RWPE1 (cell line): ENCODE measurements around the gene MAPKAPK2.

ENCODE experiments used
- CTCF ChIA-PET: fragments of 350-600 bp; sonication (Branson Sonifier 250); formaldehyde crosslinking; extraction: SDS; loops from one replicate; lab custom pipeline; 2021; lab: Yijun Ruan, JAX
- POLR2A ChIA-PET: fragments of 400-600 bp; formaldehyde crosslinking; extraction: SDS; loops from one replicate; lab custom pipeline; 2020; ENCODE audit warnings: antibody characterized with exemption; ENCODE audit not compliant: low non-redundant PET; lab: Yijun Ruan, JAX
- DNase-seq: peaks from one replicate; pipeline ENCODE4 v3.0.0; 2012; ENCODE audit warnings: low spot score
- H3K27ac ChIP-seq: fragments of 450-650 bp; 2 replicates; pipeline ENCODE4 v1.5.1; 2017
- CTCF ChIP-seq: fragments of 450-650 bp; conservative IDR thresholded peaks from 2 replicates; pipeline ENCODE4 v1.5.1; 2017; ENCODE audit warnings: low read depth, mild to moderate bottlenecking

MAPKAPK2 gene

GRCh38 chr1:206766251-206766856, 81.6 kb downstream of the MAPKAPK2 start:
- POLR2A ChIA-PET: no interaction called here
- CTCF ChIA-PET: interaction anchor here (1.5 kb wide), 1 partner anchor 32 kb away, joined by 9 read pairs; no protein-coding TSS in a partner anchor
- no peak for TF ChIP-seq CTCF
- no peak overlapping the region for H3K27ac ChIP-seq
- no peak for DNase-seq

GRCh38 chr1:206768472-206769303, 84.0 kb downstream of the MAPKAPK2 start:
- POLR2A ChIA-PET: interaction anchor here (0.6 kb wide), 1 partner anchor 8 kb away, joined by 4 read pairs; no protein-coding TSS in a partner anchor
- no peak overlapping the region for H3K27ac ChIP-seq
- no peak for DNase-seq
- CTCF ChIA-PET: interaction anchor here (0.6 to 1.8 kb wide), 6 partner anchors 10 to 289 kb away, joined by 3 to 9 read pairs (median 4); no protein-coding TSS in a partner anchor
- TF ChIP-seq CTCF: no peak

- POLR2A ChIA-PET: no interaction called here
- CTCF ChIA-PET: interaction anchor here (0.6 to 1.8 kb wide), 3 partner anchors 9 to 116 kb away, joined by 3 to 9 read pairs (median 3); no protein-coding TSS in a partner anchor
- no peak for DNase-seq
- no peak for TF ChIP-seq CTCF
- no peak overlapping the region for H3K27ac ChIP-seq
These were observed 84.6 kb downstream of the MAPKAPK2 start for GRCh38 chr1:206769304-206769731.

- no peak for DNase-seq
- ChIA-PET POLR2A (no interaction called here), CTCF (interaction anchor here (0.6 to 1.9 kb wide), 4 partner anchors 8 to 278 kb away, joined by 3 to 8 read pairs (median 4); no protein-coding TSS in a partner anchor)
- TF ChIP-seq CTCF: no peak
- no peak within 1 kb of the TSS for H3K27ac ChIP-seq
These were observed 86.0 kb downstream of the MAPKAPK2 start, which contains the start of gene IL19 for GRCh38 chr1:206770531-206771337. Gene IL19, plus strand, starts transcription at chr1:206770773. Its CDS starts 65,890 bp downstream, at chr1:206836663.

GRCh38 chr1:206771338-206771692, 86.6 kb downstream of the MAPKAPK2 start:
- no peak overlapping the region for H3K27ac ChIP-seq
- DNase-seq: no peak
- CTCF ChIA-PET: interaction anchor here (0.6 to 1.9 kb wide), 5 partner anchors 8 to 278 kb away, joined by 3 to 8 read pairs (median 3); no protein-coding TSS in a partner anchor
- TF ChIP-seq CTCF: no peak
- POLR2A ChIA-PET: no interaction called here
